Fibroblast of villous mesenchyme (primary cell): Measurements from ENCODE around the gene WNT3. TPM values are rescaled to one million over a fixed set of nuclear protein-coding genes. Genes with fewer than 3 reads are reported as not detected.
A peak's percentile ranks its signal among the peaks of the same experiment; 100 is the strongest.

Experiments
- DNase-seq: peaks from one replicate; pipeline ENCODE4 v3.0.0-alpha.2; 2010; ENCODE audit warnings: low read depth
- H3K4me3 ChIP-seq: 2 replicates; pipeline ENCODE4 v1.5.1; 2011; ENCODE audit warnings: low read depth, mild to moderate bottlenecking, low read length
- total RNA-seq: library from RNA; depleted of rRNA; stranded (reverse); fragments of >200 nt; gene quantifications from 2 replicates; pipeline ENCODE4 v1.2.3, GENCODE V29; 2012
- TF ChIP-seq, protein P1 (sequence below): IDR thresholded peaks from 2 replicates; pipeline ENCODE4 v1.5.1; 2012; ENCODE audit warnings: low read depth, mild to moderate bottlenecking, low read length; ENCODE audit not compliant: insufficient read depth

Gene WNT3, protein sequence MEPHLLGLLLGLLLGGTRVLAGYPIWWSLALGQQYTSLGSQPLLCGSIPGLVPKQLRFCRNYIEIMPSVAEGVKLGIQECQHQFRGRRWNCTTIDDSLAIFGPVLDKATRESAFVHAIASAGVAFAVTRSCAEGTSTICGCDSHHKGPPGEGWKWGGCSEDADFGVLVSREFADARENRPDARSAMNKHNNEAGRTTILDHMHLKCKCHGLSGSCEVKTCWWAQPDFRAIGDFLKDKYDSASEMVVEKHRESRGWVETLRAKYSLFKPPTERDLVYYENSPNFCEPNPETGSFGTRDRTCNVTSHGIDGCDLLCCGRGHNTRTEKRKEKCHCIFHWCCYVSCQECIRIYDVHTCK
- total RNA-seq, result 0.97 and 2.2 TPM in 2 replicates

DNA sequence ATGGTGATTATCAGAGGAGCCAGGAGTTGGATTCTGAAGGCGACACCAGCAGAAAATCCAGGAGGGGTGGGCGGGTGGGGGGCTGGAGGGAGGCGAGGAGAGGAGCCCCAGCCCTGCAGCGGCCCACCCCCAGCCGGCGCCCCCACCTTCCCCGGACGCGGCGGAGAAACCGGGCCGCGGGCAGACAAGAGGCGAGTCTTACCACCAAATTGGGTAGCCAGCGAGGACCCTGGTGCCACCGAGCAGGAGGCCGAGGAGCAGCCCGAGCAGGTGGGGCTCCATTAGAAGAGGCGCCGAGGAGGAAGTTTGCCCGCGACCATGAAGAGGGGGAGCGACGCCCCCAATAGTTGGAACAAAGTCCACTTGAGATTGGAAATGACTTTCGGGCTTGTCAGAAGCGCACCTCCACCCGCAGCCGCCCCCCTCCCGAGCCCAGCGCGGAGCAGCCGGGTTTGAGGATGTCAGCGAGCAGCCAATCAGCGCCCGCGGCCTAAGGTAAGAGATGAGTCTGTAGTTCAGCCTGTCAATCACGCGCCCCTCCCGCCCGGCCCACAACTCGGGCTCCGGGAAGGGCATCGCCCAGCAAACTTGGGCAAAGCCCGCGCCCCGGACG lies at the start of gene WNT3:
Gene WNT3, minus strand, starts transcription at position 377 of the 613 bp plus-strand sequence. Its CDS starts 95 bp downstream, at position 282.
- H3K4me3 ChIP-seq, result peak within 1 kb of the TSS; percentile 12
- no peak for DNase-seq
- TF ChIP-seq, protein P1, sequence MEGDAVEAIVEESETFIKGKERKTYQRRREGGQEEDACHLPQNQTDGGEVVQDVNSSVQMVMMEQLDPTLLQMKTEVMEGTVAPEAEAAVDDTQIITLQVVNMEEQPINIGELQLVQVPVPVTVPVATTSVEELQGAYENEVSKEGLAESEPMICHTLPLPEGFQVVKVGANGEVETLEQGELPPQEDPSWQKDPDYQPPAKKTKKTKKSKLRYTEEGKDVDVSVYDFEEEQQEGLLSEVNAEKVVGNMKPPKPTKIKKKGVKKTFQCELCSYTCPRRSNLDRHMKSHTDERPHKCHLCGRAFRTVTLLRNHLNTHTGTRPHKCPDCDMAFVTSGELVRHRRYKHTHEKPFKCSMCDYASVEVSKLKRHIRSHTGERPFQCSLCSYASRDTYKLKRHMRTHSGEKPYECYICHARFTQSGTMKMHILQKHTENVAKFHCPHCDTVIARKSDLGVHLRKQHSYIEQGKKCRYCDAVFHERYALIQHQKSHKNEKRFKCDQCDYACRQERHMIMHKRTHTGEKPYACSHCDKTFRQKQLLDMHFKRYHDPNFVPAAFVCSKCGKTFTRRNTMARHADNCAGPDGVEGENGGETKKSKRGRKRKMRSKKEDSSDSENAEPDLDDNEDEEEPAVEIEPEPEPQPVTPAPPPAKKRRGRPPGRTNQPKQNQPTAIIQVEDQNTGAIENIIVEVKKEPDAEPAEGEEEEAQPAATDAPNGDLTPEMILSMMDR, result no peak

DNA sequence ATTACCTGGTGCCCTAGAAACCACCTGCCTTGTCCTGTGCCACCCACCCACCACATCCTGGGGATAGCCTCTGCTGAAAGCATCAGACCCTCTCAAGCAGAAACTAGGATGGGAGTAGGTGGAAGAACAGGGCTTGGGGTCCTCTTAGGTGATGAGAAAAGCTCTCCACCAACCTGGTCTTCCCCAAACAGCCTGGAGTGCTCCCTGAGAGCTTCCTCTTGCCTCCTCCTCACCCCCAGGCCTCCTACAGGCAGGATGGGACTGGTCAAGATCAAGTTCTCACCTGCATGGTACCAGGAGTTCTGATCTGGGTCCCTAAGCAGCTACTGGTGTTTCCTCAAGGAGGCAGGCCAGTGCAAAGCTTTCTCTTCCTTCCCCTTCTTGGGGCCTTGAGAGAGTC lies 48.3 kb upstream of the WNT3 start:
- DNase-seq, result no peak
- TF ChIP-seq, protein P1, result no peak
- no peak overlapping the region for H3K4me3 ChIP-seq

DNA sequence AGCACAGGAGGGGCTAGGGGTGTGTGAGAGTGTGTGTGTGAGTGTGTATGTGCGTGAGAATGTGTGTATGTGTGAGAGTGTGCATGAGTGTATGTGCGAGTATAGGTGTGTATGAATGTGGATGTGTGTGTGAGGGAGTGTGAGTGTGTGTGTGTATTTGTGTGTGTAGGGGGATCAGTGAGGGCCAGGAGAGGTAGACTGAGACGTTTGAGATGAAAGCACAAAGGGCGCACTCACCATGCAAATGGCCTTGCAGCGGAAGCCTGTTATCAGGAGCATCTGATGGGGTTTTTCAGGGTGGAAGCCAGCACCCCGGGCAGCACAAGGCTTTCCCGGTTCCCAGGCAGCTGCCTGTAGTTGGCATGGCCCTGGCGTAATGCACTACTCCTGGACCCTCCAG lies 47.8 kb upstream of the WNT3 start:
- H3K4me3 ChIP-seq, result no peak overlapping the region
- TF ChIP-seq, protein P1, result no peak
- no peak for DNase-seq

DNA sequence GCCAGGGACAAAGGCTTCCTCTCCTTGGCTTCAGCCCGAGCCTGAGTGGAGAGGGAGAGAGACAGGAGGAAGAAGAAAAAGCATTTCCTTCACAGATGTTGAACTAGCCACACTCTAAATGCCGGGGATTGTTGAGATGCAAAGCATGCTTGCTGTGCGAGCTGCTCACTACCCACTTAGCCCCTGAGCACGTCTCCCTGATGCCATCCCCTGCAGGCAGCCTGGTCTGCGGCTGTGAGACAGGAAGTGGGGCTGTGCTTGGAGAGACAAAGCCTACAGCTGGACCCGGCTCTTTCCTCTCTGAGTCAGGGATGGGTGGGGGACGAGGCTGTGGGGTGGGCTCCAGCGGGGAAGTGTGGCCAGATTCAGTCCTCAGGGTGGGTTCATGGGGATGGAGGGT lies 46.6 kb upstream of the WNT3 start:
- DNase-seq, result no peak
- H3K4me3 ChIP-seq, result no peak overlapping the region
- TF ChIP-seq, protein P1, result no peak

DNA sequence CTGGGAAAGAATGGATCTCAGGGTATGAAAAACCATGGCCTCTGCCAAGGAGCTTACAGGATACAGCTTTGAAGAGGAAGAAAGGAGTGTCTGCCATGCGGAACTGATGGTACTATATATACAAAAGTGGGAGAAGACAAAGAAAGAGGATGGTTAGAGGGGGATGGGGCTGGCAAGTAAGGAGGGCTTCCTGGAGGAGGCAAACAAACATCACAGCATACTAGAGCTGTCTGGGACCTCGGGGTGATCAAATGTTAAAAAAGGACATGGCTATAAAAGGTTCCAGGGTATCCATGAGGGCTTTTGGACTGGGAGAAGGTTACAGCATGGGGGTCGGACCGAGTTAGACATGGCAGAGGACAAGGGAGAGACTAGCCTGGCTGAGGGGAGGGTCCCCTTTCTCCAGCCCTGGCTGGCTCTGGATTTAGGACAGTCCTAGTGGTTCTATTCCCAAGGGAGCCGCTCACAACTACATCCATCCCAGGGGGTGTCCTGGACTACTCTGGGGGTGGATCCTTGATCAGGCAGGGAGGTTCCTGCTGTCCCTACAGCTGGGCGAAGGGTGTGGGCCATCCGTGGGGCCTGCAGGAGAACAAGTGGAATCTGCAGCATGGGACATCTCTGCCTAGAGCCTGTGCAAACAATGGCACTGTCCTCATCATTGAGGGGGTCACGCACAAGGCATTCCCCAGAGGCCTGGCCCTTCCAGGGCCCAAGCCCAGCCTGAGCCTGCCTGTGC lies 45.1 kb upstream of the WNT3 start:
- TF ChIP-seq, protein P1, result no peak
- no peak for DNase-seq
- no peak overlapping the region for H3K4me3 ChIP-seq

DNA sequence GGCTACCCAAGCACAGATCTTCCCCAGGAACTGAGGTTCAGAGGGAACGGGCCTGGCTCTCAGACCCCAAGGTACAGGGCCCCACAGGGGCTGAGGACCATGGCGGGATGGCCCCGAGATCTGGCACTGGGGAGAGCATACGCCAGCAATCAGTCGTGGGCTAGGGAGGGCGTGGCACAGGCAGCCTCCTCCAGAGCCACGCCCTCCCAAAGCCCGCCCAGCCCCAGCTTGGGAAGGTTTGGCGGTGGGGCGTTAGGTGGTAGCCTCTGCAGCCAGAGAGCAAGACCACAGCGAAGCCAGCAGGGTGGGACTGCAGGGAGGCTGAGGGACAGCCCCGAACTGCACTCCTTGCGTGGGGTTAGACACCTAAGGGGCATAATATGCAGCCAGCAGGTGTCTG lies 44.5 kb upstream of the WNT3 start:
- no peak for DNase-seq
- TF ChIP-seq, protein P1, result no peak
- no peak overlapping the region for H3K4me3 ChIP-seq
